A549 (cell line): ENCODE results near the gene NUMA1. TPM values are rescaled to one million over a fixed set of nuclear protein-coding genes. Genes with fewer than 3 reads are reported as not detected.
A peak's percentile ranks its signal among the peaks of the same experiment; 100 is the strongest.

Source experiments
- ATAC-seq, 2 experiments: fragments of 200-7000 bp in 1 of 2; fragments of >200 bp in 1 of 2; cut with Nextera tagmentation in 1 of 2; cut with Tn5 transposase in 1 of 2; 3 replicates each; pipeline versions ENCODE4 v1.8.0 to v1.9.1; 2018 to 2020; ENCODE audit warnings: mild to moderate bottlenecking in 1 of 2, moderate library complexity in 1 of 2
- CTCF ChIA-PET: fragments of 300-600 bp; sonication (Branson Sonifier 250); formaldehyde crosslinking; extraction: SDS; loops from one replicate; lab custom pipeline; 2021; ENCODE audit warnings: antibody characterized with exemption, inconsistent platforms; lab: Yijun Ruan, JAX
- POLR2A ChIA-PET: fragments of 350-600 bp; formaldehyde crosslinking; extraction: SDS; loops from one replicate; lab custom pipeline; 2021; ENCODE audit warnings: antibody characterized with exemption, inconsistent platforms; lab: Yijun Ruan, JAX
- DNase-seq, 2 experiments: peaks; one replicate each; pipeline versions ENCODE4 v3.0.0 to v3.0.0-alpha.2; 2011 to 2016; ENCODE audit warnings: low read depth in 1 of 2, low spot score in 1 of 2
- FAIRE-seq: peaks from 2 replicates; lab custom pipeline; 2011; peaks lifted over from hg19 to GRCh38; lab: Jason Lieb, UNC
- H3K27ac ChIP-seq, 2 experiments: fragments of >200 bp; sonication (Bioruptor Twin); formaldehyde crosslinking; 3 replicates each; pipeline ENCODE4 v1.5.1; 2016 to 2017
- H3K4me1 ChIP-seq: fragments of >200 bp; sonication (Bioruptor Twin); formaldehyde crosslinking; 3 replicates; pipeline ENCODE4 v1.6.1; 2016
- H3K4me2 ChIP-seq: fragments of >200 bp; sonication (Bioruptor Twin); formaldehyde crosslinking; 3 replicates; pipeline ENCODE4 v1.6.1; 2016
- H3K4me3 ChIP-seq: fragments of >200 bp; sonication (Bioruptor Twin); formaldehyde crosslinking; 3 replicates; pipeline ENCODE4 v1.5.1; 2016
- H3K9me3 ChIP-seq: fragments of >200 bp; sonication (Bioruptor Twin); formaldehyde crosslinking; 3 replicates; pipeline ENCODE4 v1.6.1; 2016
- CBX2 ChIP-seq: fragments of 200-600 bp; sonication (generic); IDR thresholded peaks from 2 replicates; pipeline ENCODE4 v1.6.1; 2016; ENCODE audit warnings: low read depth, mild to moderate bottlenecking, borderline replicate concordance
- CBX8 ChIP-seq: fragments of 200-600 bp; sonication (generic); IDR thresholded peaks from 2 replicates; pipeline ENCODE4 v1.6.1; 2016
- CHD2 ChIP-seq: fragments of 150-350 bp; IDR thresholded peaks from 2 replicates; pipeline ENCODE4 v1.6.1; 2014; ENCODE audit warnings: low read length; ENCODE audit not compliant: partially characterized antibody
- EHF ChIP-seq: fragments of 250-450 bp; sonication (Bioruptor Pico); IDR thresholded peaks from 2 replicates; pipeline ENCODE4 v1.5.0; 2020; ENCODE audit warnings: mild to moderate bottlenecking
- EHMT2 ChIP-seq: fragments of 200-600 bp; sonication (generic); IDR thresholded peaks from 2 replicates; pipeline ENCODE4 v1.6.1; 2016; ENCODE audit warnings: antibody characterized with exemption, low read depth, mild to moderate bottlenecking, moderate library complexity
- HDAC2 ChIP-seq: fragments of 200-600 bp; sonication (generic); IDR thresholded peaks from 2 replicates; pipeline ENCODE4 v1.6.1; 2016
- HOXB5 ChIP-seq: fragments of 250-450 bp; sonication (Bioruptor Pico); IDR thresholded peaks from 2 replicates; pipeline ENCODE4 v1.5.0; 2020; ENCODE audit warnings: mild to moderate bottlenecking, moderate library complexity
- JUN ChIP-seq, 2 experiments: fragments of >200 bp; sonication (Bioruptor Twin); formaldehyde crosslinking; IDR thresholded peaks; 2 replicates in 1 of 2; 3 replicates in 1 of 2; pipeline ENCODE4 v1.6.1; 2016 to 2017
- MAFK ChIP-seq: fragments of 450-650 bp; IDR thresholded peaks from 2 replicates; pipeline ENCODE4 v1.6.1; 2014; ENCODE audit not compliant: partially characterized antibody
- POLR2A ChIP-seq: IDR thresholded peaks from 2 replicates; pipeline ENCODE4 v1.6.1; 2012; ENCODE audit warnings: mild to moderate bottlenecking, low read length
- POLR2AphosphoS2 ChIP-seq: conservative IDR thresholded peaks from 2 replicates; pipeline ENCODE4 v1.6.1; 2012; ENCODE audit warnings: low read length, improper control_type of control experiment, inconsistent platforms
- RCOR1 ChIP-seq: fragments of 150-350 bp; IDR thresholded peaks from 2 replicates; pipeline ENCODE4 v1.6.1; 2014; ENCODE audit warnings: antibody characterized with exemption, low read length, low read depth
- TFCP2L1 ChIP-seq: fragments of 250-450 bp; sonication (Bioruptor Pico); IDR thresholded peaks from 2 replicates; pipeline ENCODE4 v1.5.0; 2021; ENCODE audit warnings: mild to moderate bottlenecking
- TP53 ChIP-seq: fragments of 250-450 bp; sonication (Bioruptor Pico); IDR thresholded peaks from 2 replicates; pipeline ENCODE4 v1.5.0; 2021; ENCODE audit warnings: mild to moderate bottlenecking, moderate library complexity
- ZC3H11A ChIP-seq: fragments of 450-650 bp; IDR thresholded peaks from 2 replicates; pipeline ENCODE4 v1.6.1; 2014; ENCODE audit warnings: antibody characterized with exemption, mild to moderate bottlenecking
- ZFP36 ChIP-seq: fragments of 450-650 bp; IDR thresholded peaks from 2 replicates; pipeline ENCODE4 v1.6.1; 2014; ENCODE audit warnings: borderline replicate concordance; ENCODE audit not compliant: partially characterized antibody
- ZSCAN20 ChIP-seq: fragments of 250-450 bp; sonication (Bioruptor Pico); IDR thresholded peaks from 2 replicates; pipeline ENCODE4 v1.8.0; 2022; ENCODE audit warnings: mild to moderate bottlenecking, moderate library complexity
- WGBS: methylation state at CpG from one replicate; pipeline ENCODE4 v1.1.6; 2017; ENCODE audit errors: missing lambda C conversion rate; 5-methylcytosine and 5-hydroxymethylcytosine counted together
- polyA plus RNA-seq, 4 experiments: library from polyadenylated mRNA; depleted of rRNA in 3 of 4; stranded (reverse); fragments of >200 nt; fragmentation: RNase III in 1 of 4; extraction: RNeasy Plus Mini Kit Qiagen cat#74134 plus additional on column Dnase treatment in 1 of 4; gene quantifications; 2 replicates in 3 of 4; 3 replicates in 1 of 4; pipeline ENCODE4 v1.2.3, GENCODE V29; 2011 to 2017
- TF ChIP-seq, protein P1 (sequence below): fragments of 150-350 bp; IDR thresholded peaks from 2 replicates; pipeline ENCODE4 v1.6.1; 2014; ENCODE audit warnings: low read depth, mild to moderate bottlenecking, low read length
- TF ChIP-seq, protein P2 (sequence below): fragments of >200 bp; sonication (Bioruptor Twin); formaldehyde crosslinking; IDR thresholded peaks from 3 replicates; pipeline ENCODE4 v1.6.1; 2016
- TF ChIP-seq, protein P3 (sequence below): fragments of >200 bp; sonication (Bioruptor Twin); formaldehyde crosslinking; IDR thresholded peaks from 3 replicates; pipeline ENCODE4 v1.5.1; 2016
- TF ChIP-seq, protein P4 (sequence below): fragments of 250-450 bp; sonication (Bioruptor Pico); IDR thresholded peaks from 2 replicates; pipeline ENCODE4 v1.5.0; 2021; ENCODE audit warnings: mild to moderate bottlenecking, moderate library complexity, borderline replicate concordance
- TF ChIP-seq, protein P5 (sequence below): fragments of 250-450 bp; sonication (Bioruptor Pico); IDR thresholded peaks from 2 replicates; pipeline ENCODE4 v1.5.0; 2020; ENCODE audit warnings: low read depth, mild to moderate bottlenecking, moderate library complexity

NUMA1 gene
- polyA plus RNA-seq, 2 of the 4 experiments (the other 2 are of a cell fraction) = 51.5 to 65.8 TPM

DNA sequence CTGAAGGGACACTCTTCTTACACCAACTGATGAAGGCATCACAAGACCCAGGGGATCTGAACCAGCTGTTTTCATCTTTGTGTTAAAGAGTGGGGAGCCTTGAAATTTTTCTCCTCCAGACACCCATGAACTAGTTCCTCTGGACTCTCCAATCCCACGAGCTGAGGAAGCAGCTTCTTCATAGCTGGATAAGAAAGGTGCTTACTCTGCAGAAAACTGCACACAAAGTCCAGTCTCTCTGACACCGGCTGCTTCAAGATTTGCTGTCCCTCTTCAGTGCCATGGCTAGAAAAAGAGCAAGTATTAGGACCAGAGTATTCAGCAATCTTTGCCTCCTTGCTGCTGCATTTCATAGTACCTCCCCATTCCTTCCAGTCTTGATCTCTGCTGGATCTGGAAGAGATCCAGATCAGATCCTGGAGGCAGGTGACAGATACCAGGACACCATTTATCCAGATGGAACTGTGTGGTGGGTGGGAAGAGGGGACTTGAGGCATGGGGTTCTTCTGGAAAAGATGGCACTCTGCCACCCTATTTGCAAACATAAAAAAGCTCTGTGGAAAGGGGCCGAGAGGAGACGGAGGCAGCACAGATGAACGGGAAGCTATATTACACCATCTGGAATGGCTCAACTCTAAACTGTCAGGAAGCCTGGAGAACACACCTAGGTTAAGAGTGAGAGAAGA lies 56.1 kb downstream of the NUMA1 start:
- ATAC-seq (no peak), DNase-seq (no peak), FAIRE-seq (no peak)
- Histone ChIP-seq H3K27ac (peak overlapping the region; percentile 65 to 80; a peak in 5 of 6 replicates), H3K4me3 (no peak overlapping the region), H3K9me3 (no peaks in the 10 kb centered on the region), H3K4me1 (peaks cover 12% of the 10 kb centered on the region), H3K4me2 (no peak overlapping the region)
- WGBS = 63% methylated on average over 5 of the region's 5 CpGs
- ChIA-PET CTCF (interaction anchor here (0.6 to 15.5 kb wide), 56 partner anchors 12 to 486 kb away, joined by 3 to 354 read pairs (median 7); partner anchors contain the start of genes ANAPC15, CLPB, IL18BP and LAMTOR1), POLR2A (interaction anchor here (0.5 to 1.2 kb wide), 3 partner anchors 61 to 69 kb away, joined by 3 to 11 read pairs (median 3); no protein-coding TSS in a partner anchor)
- no peak for TF ChIP-seq ZC3H11A
- TF ChIP-seq, protein P1, sequence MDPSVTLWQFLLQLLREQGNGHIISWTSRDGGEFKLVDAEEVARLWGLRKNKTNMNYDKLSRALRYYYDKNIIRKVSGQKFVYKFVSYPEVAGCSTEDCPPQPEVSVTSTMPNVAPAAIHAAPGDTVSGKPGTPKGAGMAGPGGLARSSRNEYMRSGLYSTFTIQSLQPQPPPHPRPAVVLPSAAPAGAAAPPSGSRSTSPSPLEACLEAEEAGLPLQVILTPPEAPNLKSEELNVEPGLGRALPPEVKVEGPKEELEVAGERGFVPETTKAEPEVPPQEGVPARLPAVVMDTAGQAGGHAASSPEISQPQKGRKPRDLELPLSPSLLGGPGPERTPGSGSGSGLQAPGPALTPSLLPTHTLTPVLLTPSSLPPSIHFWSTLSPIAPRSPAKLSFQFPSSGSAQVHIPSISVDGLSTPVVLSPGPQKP = no peak
- peak; percentile 78 for TF ChIP-seq MAFK

DNA sequence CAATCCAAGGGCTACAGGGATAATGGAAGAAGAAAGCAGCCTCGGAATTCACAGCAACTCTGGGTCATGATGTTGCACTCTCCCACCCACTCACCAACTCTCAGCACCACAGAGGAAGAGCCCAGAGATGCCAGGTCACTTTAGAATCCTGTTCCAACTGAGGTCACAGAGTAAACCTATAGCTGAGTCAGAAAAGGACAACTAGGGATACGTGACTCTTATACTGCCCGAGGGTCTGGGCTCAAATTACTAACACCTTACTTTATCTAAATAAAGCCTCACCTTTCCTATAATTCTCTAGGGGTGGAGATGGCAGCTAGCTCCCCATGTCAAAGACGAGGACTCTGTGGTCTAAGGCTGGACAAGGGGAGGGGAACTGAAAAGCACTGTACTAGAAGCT lies 57.0 kb downstream of the NUMA1 start:
- H3K9me3 ChIP-seq = no peaks in the 10 kb centered on the region
- FAIRE-seq (no peak), ATAC-seq (no peak), DNase-seq (no peak)
- H3K4me3 ChIP-seq = no peak overlapping the region
- CTCF ChIA-PET = interaction anchor here (0.8 to 15.5 kb wide), 12 partner anchors 11 to 408 kb away, joined by 3 to 354 read pairs (median 20); partner anchors contain the start of genes CLPB, LAMTOR1 and LRRC51
- no peak overlapping the region for H3K27ac ChIP-seq
- H3K4me1 ChIP-seq = peaks cover 12% of the 10 kb centered on the region
- TF ChIP-seq, protein P2, sequence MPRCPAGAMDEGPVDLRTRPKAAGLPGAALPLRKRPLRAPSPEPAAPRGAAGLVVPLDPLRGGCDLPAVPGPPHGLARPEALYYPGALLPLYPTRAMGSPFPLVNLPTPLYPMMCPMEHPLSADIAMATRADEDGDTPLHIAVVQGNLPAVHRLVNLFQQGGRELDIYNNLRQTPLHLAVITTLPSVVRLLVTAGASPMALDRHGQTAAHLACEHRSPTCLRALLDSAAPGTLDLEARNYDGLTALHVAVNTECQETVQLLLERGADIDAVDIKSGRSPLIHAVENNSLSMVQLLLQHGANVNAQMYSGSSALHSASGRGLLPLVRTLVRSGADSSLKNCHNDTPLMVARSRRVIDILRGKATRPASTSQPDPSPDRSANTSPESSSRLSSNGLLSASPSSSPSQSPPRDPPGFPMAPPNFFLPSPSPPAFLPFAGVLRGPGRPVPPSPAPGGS = no peak
- TF ChIP-seq CHD2 = no peak
- no peak for TF ChIP-seq ZSCAN20 (CRISPR knock-in tag)
- no peak for TF ChIP-seq RCOR1
- no peak for TF ChIP-seq JUN (IDR thresholded peaks at IDR 0.05)
- TF ChIP-seq, protein P3, sequence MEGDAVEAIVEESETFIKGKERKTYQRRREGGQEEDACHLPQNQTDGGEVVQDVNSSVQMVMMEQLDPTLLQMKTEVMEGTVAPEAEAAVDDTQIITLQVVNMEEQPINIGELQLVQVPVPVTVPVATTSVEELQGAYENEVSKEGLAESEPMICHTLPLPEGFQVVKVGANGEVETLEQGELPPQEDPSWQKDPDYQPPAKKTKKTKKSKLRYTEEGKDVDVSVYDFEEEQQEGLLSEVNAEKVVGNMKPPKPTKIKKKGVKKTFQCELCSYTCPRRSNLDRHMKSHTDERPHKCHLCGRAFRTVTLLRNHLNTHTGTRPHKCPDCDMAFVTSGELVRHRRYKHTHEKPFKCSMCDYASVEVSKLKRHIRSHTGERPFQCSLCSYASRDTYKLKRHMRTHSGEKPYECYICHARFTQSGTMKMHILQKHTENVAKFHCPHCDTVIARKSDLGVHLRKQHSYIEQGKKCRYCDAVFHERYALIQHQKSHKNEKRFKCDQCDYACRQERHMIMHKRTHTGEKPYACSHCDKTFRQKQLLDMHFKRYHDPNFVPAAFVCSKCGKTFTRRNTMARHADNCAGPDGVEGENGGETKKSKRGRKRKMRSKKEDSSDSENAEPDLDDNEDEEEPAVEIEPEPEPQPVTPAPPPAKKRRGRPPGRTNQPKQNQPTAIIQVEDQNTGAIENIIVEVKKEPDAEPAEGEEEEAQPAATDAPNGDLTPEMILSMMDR = no peak
- no peak for TF ChIP-seq EHMT2
- no peak for TF ChIP-seq POLR2A
- TF ChIP-seq ZFP36 = no peak
- TF ChIP-seq EHF (CRISPR knock-in tag) = no peak
- no peak for TF ChIP-seq TP53 (CRISPR knock-in tag)
- TF ChIP-seq, protein P4, sequence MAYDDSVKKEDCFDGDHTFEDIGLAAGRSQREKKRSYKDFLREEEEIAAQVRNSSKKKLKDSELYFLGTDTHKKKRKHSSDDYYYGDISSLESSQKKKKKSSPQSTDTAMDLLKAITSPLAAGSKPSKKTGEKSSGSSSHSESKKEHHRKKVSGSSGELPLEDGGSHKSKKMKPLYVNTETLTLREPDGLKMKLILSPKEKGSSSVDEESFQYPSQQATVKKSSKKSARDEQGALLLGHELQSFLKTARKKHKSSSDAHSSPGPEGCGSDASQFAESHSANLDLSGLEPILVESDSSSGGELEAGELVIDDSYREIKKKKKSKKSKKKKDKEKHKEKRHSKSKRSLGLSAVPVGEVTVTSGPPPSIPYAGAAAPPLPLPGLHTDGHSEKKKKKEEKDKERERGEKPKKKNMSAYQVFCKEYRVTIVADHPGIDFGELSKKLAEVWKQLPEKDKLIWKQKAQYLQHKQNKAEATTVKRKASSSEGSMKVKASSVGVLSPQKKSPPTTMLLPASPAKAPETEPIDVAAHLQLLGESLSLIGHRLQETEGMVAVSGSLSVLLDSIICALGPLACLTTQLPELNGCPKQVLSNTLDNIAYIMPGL (CRISPR knock-in tag) = no peak
- TF ChIP-seq CBX2 = no peak
- no peak for TF ChIP-seq HOXB5 (CRISPR knock-in tag)
- TF ChIP-seq HDAC2 = no peak
- TF ChIP-seq TFCP2L1 = no peak
- no peak for TF ChIP-seq CBX8
- no peak for TF ChIP-seq POLR2AphosphoS2
- TF ChIP-seq, protein P5, sequence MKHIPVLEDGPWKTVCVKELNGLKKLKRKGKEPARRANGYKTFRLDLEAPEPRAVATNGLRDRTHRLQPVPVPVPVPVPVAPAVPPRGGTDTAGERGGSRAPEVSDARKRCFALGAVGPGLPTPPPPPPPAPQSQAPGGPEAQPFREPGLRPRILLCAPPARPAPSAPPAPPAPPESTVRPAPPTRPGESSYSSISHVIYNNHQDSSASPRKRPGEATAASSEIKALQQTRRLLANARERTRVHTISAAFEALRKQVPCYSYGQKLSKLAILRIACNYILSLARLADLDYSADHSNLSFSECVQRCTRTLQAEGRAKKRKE (CRISPR knock-in tag) = no peak
- H3K4me2 ChIP-seq = no peak overlapping the region
- POLR2A ChIA-PET = no interaction called here
- WGBS = 88% methylated on average over 4 of the region's 4 CpGs
